ENCODE results near the gene TMEM179.
"Not testable (repeated sequence)": the region's sequence is repeated elsewhere in the genome, so short reads cannot be mapped to it uniquely, and the experiment has no call there.

TMEM179 gene

DNA sequence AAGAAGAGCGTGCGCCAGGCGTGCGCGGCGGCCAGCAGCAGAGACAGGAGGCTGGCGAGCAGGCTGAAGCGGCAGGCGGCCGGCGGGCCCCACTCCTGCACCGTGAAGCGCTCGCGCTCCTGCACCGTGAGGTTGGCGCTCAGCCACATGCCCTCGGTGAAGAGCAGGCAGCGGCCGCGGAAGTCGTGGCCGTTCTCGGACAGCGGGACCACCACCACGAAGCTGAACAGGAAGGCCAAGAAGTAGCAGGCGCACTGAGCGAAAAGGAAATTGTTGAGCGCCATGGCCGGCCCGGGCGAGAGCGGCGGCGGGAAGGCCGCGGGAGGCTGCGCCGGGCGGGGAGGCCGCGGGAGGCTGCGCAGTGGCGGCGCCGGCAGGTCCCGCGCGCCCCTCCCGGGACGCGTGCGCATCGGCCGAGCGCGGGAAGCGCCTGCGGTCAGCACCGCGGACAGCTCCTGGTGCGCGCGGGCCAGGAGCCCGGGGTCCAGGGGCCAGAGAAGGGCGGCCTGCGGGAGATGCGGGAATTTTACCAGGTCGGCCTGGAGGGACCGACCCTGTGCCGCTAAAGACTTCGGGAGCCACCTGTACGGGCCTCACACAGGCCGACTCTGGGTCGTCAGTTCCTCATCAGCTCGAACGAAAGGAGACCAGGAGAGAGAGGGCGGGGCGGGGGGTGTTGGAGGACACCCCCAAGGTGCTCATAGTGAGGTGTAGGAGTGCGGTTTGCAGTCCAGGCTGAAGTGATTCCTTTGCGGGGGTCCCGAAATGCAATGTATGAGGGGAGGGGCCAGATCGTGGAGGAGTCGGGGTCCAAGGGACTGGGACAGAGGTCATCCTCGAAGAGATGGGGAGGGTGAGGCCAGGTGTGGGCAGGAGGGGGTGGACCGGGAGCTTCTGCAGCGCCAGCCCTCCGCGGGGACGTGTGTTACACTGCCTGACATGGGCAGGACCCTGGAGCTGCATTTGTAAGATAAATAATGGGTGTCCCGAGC lies at the start of gene TMEM179:
Gene TMEM179 (minus strand): TSS at position 315 of the 992 bp plus-strand sequence. CDS start 31 bp downstream, at position 284.
- peak; percentile 11 for DNase-seq (ENCODE audit: low read depth)

GRCh38 chr14:104654119-104654518 lies 49.5 kb upstream of the TMEM179 start:
- DNase-seq (ENCODE audit: low read depth): no peak

DNA sequence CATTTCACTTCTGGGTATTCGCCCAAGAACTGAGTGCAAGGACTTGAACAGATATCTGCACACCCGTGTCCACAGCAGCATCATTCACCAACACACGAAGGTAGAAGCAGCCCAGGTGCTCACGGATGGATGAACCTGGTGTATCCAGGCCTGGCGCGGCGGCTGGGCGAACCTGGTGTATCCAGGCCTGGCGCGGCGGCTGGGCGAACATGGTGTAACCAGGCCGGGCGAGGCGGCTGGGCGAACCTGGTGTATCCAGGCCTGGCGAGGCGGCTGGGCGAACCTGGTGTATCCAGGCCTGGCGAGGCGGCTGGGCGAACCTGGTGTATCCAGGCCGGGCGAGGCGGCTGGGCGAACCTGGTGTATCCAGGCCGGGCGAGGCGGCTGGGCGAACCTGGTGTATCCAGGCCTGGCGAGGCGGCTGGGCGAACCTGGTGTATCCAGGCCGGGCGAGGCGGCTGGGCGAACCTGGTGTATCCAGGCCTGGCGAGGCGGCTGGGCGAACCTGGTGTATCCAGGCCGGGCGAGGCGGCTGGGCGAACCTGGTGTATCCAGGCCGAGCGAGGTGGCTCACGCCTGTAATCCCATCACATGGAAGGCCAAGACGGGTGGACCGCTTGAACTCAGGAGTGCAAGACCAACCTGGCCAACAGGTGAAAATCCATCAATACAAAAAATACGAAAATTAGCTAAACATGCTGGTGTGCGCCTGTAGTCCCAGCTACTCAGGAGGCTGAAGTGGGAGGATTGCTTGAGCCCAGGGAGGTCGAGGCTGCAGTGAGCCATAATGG lies 48.8 kb upstream of the TMEM179 start:
- not testable (repeated sequence) for DNase-seq (ENCODE audit: low read depth)

- no peak for DNase-seq (ENCODE audit: low read depth)
Measured at GRCh38 chr14:104652386-104652785, 47.8 kb upstream of the TMEM179 start.

DNA sequence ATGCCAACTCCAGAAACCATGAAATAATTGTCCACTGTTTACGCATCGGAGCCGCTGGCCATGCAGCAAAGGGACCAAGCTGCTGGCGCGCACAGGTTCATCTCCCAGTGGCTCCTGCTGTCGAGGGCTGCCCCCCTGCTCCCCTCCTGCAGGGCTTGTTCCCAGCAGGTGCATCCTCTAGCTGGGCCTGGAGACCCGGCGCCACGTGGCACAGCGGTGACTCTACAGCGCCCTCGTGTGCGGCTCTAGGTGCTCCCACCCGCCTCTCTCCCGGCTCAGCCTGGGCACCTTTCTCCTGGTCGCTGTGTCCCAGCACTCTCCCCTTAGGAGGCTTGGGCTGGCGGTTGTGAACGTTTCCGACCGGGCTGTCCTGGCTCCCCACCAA lies 47.3 kb upstream of the TMEM179 start:
- DNase-seq (ENCODE audit: low read depth): no peak

GRCh38 chr14:104650981-104651875 lies 46.7 kb upstream of the TMEM179 start:
- no peak for DNase-seq (ENCODE audit: low read depth)

GRCh38 chr14:104650057-104650980 lies 45.7 kb upstream of the TMEM179 start:
- peak; percentile 62 for DNase-seq (ENCODE audit: low read depth)

GRCh38 chr14:104647467-104648043 lies 43.0 kb upstream of the TMEM179 start:
- DNase-seq (ENCODE audit: low read depth): no peak

DNA sequence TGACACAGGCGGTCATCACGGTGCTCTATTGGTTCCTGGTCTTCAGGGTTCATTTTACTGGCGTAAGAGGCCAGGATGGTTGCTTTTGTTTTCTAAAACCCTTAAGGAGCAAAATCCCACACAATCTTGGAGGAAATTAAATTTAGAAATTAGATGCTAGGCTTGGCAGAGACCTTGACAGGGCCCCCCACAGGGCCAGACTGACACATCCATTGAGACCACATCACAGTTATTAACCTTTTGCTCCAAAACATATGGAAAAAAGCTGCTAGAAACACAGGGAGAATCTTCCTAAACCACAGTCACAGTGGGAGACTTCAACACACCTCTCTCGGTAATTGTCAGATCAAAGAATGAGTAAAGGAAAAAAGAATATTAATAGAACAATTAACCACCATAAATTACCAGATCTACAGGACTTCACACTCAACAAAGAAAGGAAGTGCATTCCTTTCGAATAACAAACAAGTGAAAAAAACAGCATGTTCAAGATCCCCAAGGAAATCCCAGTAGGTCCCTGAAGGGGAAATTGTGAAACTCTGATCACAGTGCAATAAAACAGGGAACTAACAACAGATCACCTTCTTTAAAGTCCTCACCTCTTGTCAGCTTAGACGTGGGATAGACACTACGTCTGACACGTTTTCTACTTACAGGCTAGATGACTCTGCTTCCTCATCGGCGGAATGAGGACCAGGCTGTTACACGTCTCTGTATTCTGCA lies 40.2 kb upstream of the TMEM179 start:
- DNase-seq (ENCODE audit: low read depth): no peak

DNA sequence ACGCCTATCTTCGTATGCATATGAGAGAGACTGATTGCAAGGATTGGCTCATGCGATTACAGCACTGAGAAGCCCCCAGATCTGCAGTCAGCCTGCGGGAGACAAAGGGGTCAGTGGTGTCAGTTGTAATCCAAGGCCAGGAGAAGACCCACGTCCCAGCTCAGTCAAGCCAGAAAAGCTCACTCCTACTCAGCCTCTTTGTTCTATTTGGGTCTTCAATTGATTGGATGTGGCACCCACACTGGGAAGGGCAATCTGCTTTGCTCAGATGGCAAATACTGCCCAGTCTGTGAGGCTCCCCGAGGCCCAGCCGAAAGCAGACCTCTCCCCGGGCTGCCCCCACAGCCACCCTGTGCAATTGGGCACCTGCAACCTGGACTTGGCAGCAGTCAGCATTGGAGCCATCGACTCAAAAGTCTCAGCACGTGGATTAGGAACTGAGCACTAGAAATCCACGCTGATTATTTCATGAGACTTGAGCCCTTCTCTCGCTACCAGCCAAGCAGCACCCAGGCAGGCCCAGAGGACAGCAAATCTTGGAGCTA lies 39.6 kb upstream of the TMEM179 start:
- no peak for DNase-seq (ENCODE audit: low read depth)

DNA sequence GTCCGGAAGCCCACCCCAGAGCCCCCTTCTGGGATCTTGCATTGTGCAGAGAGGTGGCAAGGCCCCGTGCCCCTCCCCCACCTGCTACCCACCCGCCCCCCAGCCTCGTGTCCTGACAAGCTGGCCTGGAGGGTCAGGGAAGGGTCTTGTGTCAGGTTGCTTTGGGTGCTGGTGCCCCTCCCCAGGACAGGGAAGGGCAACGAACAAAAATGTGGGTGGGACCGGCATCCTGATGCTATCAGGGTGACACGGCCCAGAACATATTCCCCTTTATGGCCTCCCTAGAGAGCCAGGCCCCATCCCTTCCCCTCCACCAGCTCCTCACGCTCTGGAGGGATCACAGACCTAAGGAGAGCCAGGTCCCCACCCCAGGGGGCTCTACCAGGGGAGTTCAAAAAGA lies 38.7 kb upstream of the TMEM179 start:
- no peak for DNase-seq (ENCODE audit: low read depth)

DNA sequence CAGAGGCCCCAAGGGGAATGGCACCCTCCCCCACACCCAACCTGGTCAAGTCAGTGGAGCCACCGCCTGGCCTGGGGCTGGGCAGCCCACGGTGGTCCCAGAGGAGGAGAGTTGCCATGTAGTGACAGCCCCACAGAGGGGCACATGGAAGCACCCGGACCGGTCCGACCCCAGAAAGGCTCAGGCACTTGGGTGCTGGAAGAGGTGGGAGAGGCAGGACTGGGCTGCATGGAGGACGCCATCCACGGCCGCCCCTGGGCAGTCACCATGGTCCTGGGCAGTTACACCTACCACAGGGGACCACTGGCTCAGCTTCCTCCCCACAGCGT lies 37.9 kb upstream of the TMEM179 start:
- DNase-seq (ENCODE audit: low read depth): no peak

GRCh38 chr14:104641753-104642539 lies 37.4 kb upstream of the TMEM179 start:
- DNase-seq (ENCODE audit: low read depth): no peak

DNA sequence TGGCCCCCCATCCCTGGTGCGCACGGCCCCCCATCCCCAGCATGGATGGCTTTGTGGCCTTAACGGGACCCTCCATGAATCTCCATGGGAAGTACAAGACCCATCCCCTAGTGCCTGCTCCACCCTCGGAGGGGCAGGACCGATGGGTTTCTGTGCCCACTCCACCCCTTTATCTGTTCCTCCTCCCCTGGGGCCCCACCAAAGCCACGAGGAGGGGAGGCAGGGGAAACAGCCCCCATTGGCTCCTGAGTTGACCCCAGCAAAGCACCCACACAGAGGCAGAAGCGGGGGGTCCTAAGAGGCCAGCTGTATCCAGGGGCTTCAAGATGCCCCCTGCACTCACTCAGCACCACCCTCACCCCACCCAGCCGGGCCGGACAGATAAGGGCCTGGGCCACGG lies 36.1 kb upstream of the TMEM179 start:
- no peak for DNase-seq (ENCODE audit: low read depth)

DNA sequence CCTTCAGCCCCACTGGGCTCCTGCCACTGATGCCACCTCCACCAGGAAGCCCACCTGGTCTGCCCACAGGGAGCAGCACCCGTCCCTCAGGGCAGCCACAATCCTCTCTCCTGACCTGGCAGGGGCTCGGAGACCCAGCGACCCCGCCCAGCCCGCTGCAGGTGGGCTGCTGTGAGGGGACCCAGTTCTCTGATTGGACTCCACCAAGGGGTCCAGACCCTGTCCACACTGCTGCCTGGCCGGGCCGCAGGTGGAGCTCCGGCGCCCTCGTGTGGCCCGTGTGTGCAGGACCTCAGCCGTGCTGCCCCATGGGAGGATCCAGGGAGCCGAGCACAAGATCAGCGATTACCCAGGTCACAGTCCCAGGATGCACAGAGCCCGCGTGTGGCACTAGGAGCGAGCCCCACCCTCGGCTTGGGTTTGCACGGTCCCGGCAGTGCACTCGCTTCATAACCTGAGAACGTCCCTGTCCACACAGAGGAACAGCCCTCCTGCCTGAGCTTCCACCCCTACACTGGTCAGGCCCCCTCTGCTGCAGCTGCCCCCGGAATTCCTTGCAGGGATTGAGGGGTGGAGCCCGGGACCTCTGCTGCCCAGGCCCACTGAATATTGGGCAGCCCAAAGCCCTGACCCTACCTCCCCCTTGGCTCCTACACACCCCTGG lies 35.4 kb upstream of the TMEM179 start:
- peak; percentile 45 for DNase-seq (ENCODE audit: low read depth)

- DNase-seq (ENCODE audit: low read depth): no peak
Measured at GRCh38 chr14:104639471-104639870, 34.9 kb upstream of the TMEM179 start.

GRCh38 chr14:104638927-104639450 lies 34.4 kb upstream of the TMEM179 start:
- DNase-seq (ENCODE audit: low read depth): no peak

GRCh38 chr14:104638190-104638589 lies 33.6 kb upstream of the TMEM179 start:
- DNase-seq (ENCODE audit: low read depth): no peak

Data from activated T-cell treated with anti-CD3 and anti-CD28 coated beads for 48 hours (primary cell).